Esophagus muscularis mucosa (tissue), 4 donors: Measurements from ENCODE around the gene ZNF618.

Source experiments
- CTCF ChIP-seq, 3 experiments: fragments of 200-600 bp in 2 of 3; fragments of 450-650 bp in 1 of 3; sonication (generic) in 2 of 3; IDR thresholded peaks; one replicate each; pipeline ENCODE4 v1.5.1; 2017 to 2019; ENCODE audit warnings: antibody characterized with exemption in 3 of 3, mild to moderate bottlenecking in 2 of 3, moderate library complexity in 1 of 3
- EP300 ChIP-seq: sonication (generic); formaldehyde crosslinking; IDR thresholded peaks from one replicate; pipeline ENCODE4 v1.6.1; 2017; ENCODE audit warnings: antibody characterized with exemption
- POLR2A ChIP-seq: fragments of 450-650 bp; IDR thresholded peaks from one replicate; pipeline ENCODE4 v1.6.1; 2017; ENCODE audit warnings: antibody characterized with exemption, moderate library complexity, mild to moderate bottlenecking, low read depth
- POLR2AphosphoS5 ChIP-seq, 2 donors: sonication (generic); formaldehyde crosslinking; IDR thresholded peaks; one replicate each; pipeline ENCODE4 v1.6.1; 2017; ENCODE audit warnings: antibody characterized with exemption in 2 of 2

GRCh38 chr9:114007991-114008666 lies 132.0 kb downstream of the ZNF618 start:
- no peak for TF ChIP-seq CTCF (IDR thresholded peaks at IDR 0.05)
- TF ChIP-seq POLR2A, result no peak
- no peak for TF ChIP-seq POLR2AphosphoS5 (IDR thresholded peaks at IDR 0.05)
- no peak for TF ChIP-seq EP300
